Renal cortex interstitium (tissue), 11 donors: ENCODE data around the gene GRIK4. TPM values are rescaled to one million over a fixed set of nuclear protein-coding genes. Genes with fewer than 3 reads are reported as not detected.
"Not testable (repeated sequence)": the region's sequence is repeated elsewhere in the genome, so short reads cannot be mapped to it uniquely, and the experiment has no call there.

Experiments used
- DNase-seq, 11 donors: peaks; one replicate each; pipeline ENCODE4 v3.0.0-alpha.2; 2013; ENCODE audit warnings: low read depth in 9 of 11, low spot score in 4 of 11; ENCODE audit errors: extremely low read depth in 1 of 11
- polyA plus RNA-seq, 3 donors: library from polyadenylated mRNA; unstranded; fragments of 120-200 nt; gene quantifications; one replicate each; pipeline ENCODE4 v1.2.1, GENCODE V29; 2013; ENCODE audit not compliant: insufficient read length in 3 of 3

The GRIK4 gene
- polyA plus RNA-seq, 3 donors = 1.0 to 1.4 (median 1.2) TPM

- no peak for DNase-seq
Observed at GRCh38 chr11:120501976-120502755, 9.4 kb upstream of the GRIK4 start.

GRCh38 chr11:120503529-120503928 is 8.0 kb upstream of the GRIK4 start:
- not testable (repeated sequence) for DNase-seq

GRCh38 chr11:120505801-120506425 is 5.6 kb upstream of the GRIK4 start:
- no peak for DNase-seq

DNA sequence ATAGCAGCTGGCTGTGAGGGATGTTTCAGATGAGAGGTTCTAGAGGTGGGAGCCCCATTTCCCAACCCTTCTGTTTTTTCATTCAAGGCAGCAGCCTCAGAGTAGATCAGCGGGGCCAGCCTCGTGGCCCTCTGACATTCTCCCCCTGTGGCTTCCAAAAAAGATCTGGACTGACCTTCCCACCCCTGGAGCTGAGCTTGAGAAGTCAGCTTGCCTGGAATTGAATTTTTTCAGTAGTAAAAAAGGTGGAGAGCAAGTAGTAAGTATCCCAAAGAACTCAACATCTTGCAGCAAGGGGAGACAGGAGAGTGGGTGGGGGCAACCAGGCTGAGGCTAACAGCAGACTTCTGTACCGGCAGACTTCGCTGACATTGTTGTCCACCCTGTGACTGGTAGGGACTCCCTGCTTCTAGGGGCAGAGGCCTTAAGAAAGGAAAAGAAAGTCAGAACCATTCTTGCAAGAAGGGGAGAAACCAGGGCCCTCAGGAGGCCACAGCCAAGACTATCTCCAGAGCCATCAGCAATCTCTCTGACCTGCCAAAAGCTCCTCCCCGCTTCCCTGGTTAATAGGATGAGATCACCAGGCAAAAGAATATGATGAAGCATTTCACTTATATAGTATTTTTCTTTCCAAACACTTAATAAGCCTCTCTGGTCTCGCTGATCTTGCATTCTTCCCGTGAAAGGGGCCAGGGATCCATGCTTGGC is 2.0 kb upstream of the GRIK4 start:
- no peak for DNase-seq

DNA sequence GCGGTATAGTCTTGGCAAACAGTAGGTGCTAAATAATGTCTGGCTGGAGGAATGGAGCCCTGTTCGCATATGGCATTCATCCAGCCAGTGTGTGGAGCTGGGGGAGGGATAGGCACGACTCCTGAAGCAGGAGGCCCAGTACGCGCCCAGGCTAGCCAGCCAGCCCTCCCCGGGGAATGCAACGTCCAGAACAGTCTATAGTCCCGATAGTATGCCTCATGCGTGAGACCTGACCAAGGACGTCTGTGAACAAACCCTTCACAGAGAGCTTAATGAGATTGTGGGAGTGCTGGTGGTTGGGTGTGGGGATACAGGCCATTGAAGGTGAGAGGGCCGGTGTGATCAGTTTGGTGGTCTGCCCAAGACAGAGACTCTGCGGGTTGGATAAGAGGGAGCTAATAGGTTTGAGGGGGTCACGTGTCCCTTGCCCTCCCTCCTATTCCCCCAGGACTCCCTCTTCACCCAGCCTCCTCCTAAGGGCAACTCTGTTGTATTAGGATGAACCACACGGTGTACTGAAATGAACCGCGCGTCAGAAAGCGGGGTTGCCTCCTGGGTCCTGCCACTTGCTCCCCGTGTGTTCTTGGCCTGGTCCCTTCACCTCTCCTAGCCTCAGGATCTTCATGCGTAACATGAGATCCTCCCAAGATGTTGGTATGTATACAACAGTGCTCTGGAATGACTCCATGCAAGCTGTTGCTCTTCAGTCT is 987 bp upstream of the GRIK4 start:
- DNase-seq = no peak

DNA sequence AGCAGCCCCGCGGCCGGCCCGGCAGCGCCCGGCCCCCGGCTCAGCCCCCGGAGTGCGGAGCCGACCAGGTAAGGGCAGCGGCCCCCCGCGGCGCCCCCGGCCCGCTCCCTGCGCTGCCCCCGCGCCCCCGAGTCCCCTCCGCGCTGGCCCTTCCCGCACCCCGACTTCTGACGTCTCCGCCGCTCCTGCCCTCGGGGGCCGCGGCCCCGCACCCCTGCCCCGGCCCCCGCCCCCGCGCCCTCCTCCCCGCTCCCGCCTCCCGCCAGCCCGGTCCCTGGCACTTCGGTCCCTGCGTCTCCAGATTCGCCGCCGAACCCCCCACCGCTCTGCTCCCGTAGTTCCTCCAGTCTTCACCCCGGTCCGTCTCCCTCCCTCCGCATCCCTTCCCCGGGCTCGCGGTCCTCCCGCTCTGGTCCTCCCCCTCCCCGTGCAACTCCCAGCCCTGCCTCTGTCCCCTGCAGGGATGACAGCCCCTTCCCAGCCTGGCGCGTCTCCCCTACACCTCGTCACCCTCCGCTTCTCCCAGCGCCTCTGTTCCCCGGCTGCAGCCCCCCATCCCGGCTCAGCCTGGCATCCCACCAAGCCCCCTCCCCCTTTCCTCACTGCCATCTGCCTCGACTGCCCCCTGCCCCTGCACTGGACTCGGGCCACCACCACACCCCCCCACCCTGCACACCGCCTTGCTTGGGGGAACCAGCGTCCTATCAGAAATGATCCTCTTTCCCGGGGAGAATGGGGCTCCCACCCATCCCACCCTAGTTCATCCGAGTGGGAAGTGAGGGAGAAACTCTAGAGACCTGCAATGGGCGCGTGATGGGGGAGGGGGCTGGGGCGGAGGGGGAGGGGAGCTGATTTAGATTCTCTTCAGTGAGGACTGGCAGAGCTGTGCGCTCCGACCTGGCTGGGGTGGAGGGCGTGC is 531 bp downstream of the GRIK4 start:
- DNase-seq = no peak

- DNase-seq = no peak
Observed at GRCh38 chr11:120512739-120513435, 1.3 kb downstream of the GRIK4 start.

DNA sequence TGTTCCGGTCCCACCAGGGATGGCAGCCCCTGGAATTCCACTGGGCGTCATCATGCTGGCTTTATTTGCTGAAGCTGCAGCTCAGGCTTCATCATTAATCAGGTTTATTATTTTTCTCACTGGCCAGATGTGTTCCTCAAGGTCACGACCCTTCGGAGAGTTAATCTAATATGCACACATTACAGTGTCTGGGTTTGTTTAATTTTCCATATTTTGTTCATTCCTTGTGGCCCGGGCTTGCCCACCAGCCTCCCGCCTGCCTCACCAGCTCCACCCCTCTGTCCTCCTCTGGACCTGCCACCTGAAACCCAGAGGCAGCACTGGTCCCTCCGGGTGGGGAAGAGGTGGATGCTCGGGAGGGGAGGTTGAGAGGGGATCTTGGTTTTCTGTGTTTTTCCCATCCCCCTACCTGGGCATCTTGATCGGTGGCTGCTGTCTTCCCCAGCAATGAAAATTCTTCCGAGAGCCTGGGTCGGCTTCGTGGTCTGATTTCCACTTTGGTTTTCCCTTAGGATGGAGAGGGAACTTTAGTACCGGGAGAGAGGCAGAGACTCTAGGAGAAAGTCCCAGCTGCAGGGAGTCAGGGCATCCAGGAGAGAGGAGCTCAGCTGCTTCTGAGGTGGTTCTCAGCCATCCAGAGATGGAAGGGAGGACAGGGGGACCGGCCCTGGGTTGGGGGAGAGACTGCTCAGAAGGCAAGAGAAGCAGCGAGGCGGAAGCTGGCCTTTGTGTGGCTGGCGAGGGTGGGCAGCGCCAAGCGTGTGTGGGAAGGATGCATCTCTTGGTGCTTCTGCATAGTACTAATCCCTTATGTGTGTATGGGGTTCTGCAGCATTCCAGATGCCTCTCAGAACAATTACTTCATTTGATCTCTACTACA is 2.1 kb downstream of the GRIK4 start:
- no peak for DNase-seq

DNA sequence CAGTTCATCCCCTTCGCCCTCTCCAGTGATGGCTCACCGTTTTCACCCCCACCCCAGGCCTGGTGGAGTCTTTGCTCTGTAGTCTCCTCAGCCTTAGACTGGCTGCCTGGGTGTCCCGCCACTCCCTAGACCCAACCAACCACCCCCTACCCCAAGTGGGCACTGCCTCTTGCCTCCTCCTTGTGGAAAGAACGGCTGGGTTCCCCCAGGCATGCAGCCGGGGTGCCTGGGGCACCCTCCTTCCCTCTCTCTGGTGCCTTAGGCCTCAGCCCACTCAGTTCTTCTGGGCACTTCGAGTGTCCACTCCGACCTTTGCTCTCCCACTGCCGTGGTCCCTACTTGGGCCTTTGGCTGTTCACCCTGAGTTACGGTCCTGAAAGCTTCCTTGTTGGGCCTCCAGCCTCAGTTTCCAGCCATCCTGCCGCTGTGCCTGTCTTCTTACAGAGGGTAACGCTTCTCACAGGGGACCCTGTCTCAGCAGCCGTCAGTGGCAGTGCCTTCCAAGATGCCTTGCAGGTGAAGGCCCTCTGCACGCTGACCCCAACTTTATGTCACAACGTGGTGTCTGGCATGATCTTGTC is 3.1 kb downstream of the GRIK4 start:
- DNase-seq = no peak

- no peak for DNase-seq
Observed at GRCh38 chr11:120515186-120515723, 3.7 kb downstream of the GRIK4 start.

DNA sequence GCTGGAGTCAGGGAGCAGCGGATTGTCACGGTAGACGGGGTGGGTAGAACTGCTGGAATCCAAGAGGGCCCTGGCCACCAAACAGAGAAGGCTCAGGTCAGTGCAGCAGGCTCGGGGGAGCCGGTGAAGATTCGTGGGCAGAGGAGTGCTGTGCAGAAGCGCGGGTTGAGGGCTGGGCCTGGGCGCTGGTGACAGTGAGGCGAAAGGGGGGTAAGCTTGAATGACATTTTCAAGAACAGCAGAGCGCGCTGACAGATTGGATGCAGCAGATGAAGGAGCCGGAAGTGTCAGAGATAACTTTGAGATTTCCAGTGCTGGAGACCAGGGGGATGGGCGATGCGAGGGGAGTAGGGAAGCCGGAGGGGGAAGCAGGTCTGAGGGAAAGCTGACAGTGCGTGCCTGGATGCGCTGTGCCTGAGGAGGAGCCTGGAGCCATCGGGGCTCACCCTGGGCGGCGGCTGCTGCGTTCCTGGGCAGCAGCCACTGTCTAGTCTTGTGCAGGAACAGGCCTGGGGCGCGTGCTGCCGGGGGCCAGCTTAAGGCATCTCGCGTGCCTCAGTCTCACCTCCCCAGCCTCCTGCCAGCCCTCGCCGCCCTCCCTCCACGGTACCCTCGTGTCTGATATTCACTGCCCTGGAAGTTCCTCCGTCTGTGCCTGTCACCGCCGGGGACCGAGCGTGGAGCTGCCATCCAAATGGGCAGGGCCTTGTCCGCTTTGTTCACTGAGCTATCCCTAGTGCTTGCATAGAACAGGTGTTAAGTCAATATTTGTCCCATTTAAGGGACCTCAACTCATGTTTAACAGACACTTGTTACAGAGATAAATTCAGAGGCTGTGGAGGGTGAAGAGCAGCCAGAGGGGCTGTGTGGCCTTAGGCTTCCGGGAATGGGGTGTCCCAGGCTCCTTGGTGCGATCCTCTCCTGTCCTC is 5.2 kb downstream of the GRIK4 start:
- no peak for DNase-seq

GRCh38 chr11:120517390-120517761 is 5.8 kb downstream of the GRIK4 start:
- no peak for DNase-seq

DNA sequence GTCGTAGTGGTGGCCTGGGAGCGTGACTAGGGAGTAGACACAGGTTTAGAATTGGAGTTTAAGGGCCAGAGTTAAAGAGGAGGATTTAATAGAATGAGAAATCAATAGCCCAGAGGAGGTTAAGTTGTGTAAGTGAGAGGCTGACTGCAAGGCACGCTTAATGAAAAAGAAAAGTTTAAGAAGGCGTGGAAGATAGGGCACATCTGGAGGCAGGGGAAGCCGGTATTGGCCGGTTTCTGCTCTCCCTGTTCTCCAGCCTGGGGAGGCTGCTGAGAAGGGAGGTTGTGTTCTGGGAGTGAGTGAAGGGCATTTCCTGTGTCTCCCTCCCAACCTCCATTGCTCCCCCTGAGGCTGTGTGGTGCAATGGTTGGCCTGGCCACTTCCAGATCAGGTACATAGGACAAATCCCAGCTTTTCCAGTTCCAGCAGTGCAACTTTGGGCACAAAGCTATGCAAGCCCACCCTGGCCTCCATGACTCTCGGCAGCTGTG is 6.3 kb downstream of the GRIK4 start:
- peak in 1 of 11 donors; percentile 66 for DNase-seq

- DNase-seq = no peak
Observed at GRCh38 chr11:120518356-120518755, 6.8 kb downstream of the GRIK4 start.

DNA sequence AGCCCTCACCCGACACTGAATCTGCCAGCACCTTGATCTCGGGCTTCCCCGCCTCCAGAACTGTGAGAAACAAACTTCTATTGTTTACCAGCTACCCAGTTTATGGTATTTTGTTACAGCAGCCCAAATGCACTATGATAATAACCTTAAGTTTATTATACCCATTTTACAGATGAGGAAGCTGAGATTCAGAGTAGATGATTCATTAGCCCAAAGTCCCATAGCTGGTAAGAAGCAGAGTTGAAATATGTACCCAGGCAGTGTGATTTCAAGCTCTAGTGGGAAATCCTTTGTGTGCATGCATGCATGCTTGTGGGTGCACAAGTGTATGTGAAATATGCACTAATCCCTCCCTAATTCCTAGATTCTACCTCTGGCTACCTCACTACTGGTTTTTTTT is 7.9 kb downstream of the GRIK4 start:
- no peak for DNase-seq
